SKM-1 (cell line): ENCODE data around the gene PRLH.
"Not testable (repeated sequence)": the region's sequence is repeated elsewhere in the genome, so short reads cannot be mapped to it uniquely, and the experiment has no call there.

Experiments
- DNase-seq: peaks from one replicate; lab custom pipeline; 2025; ENCODE audit not compliant: unreplicated experiment; lab: John Stamatoyannopoulos, UW

Gene PRLH

DNA sequence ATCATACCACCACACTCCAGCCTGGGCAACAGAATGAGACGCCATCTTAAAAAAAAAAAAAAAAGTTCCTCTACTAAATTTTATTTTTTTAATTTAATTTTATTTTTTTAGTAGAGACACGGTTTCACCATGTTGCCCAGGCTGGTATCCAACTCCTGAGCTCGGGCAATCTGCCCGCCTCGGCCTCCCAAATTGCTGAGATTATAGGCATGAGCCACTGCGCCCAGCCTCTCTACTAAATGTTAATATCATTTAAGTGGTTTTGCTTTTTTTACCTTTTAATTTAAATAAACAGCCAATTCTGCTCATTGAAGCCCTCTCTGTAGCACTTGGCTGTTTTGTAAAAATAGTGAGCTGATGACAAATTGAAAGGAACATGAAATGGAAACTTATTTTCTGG is 15.0 kb downstream of the PRLH start:
- DNase-seq = no peak

- DNase-seq = no peak
Measured at GRCh38 chr2:237581751-237582746, 15.7 kb downstream of the PRLH start.

DNA sequence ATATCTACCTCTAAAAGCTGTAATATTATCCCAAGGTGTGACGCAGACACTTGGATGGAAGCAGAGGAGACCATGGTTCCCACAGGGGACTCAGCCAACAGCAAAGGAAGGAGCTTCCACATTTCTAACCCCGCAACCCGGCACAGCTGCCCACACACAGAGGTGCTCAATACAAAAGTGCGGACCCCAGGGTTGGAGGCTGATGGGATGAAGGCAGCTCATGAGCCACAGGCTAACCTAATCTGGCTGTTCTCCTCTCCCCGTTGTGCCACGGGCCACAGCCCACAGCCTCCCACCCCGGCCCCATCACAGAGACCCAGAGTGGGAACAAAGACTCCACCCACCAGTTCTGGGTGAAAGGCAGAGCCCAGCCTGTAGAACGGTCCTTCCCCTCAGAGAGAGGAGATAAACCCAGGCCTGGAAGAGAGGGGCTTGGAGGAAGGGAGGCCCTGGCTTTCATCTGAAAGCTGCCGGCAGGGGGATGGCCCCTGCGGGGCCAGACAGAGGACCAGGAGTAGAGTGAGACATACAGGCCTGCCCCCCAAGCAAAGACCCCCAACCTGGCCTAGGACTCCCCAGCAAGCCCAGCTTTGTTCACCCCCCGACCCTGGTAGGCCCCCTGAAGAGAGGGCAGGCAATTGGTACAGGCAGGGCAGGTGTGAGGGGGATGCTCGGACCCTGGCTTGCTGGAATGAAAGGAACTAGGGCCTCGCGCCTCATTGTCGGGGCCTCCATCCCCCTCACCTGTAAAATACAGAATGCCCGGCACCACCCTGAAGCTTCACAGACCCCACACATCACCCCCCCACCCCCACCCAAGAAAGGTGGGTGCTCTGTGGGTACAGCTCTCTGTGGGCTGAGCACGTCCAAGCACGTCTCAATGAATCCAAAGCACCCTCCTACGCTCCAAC is 17.3 kb downstream of the PRLH start:
- no peak for DNase-seq

DNA sequence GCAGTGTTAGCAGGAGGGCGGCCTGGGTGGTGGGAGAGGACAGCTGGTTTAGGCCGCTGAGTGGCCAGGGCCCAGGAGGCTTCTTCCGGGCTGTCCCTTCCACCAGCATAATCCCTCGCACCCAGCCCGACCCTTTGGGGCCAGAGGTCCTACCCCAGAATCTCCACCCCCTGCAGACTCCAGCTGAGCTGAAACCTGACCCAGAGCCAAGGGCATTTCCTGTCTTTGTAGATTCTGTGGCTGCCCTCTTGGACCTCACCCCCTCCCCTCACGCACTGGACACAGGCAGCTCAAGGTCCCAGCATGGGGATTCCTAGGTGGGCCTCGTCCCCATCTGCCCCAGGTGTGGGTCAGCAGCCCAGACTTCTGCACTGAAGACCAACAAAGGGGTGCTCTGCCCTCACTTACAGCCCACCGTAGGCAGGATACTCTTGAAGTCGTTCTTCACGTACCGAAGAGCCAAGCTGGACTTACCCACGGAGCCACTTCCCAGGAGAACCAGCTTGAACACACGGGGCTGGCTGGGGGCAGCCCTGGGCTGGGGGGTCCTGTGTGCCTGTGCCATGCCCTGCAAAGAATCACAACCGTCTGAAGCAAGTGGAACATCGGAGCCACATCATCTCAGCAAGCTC is 19.3 kb downstream of the PRLH start:
- DNase-seq = no peak

- no peak for DNase-seq
Measured at GRCh38 chr2:237588044-237588696, 21.8 kb downstream of the PRLH start.

- DNase-seq = no peak
Measured at GRCh38 chr2:237590272-237591140, 24.1 kb downstream of the PRLH start, which contains the start of gene RAB17. RAB17 (minus strand) TSS chr2:237590734; CDS start chr2:237586154, 4,580 bp downstream.

DNA sequence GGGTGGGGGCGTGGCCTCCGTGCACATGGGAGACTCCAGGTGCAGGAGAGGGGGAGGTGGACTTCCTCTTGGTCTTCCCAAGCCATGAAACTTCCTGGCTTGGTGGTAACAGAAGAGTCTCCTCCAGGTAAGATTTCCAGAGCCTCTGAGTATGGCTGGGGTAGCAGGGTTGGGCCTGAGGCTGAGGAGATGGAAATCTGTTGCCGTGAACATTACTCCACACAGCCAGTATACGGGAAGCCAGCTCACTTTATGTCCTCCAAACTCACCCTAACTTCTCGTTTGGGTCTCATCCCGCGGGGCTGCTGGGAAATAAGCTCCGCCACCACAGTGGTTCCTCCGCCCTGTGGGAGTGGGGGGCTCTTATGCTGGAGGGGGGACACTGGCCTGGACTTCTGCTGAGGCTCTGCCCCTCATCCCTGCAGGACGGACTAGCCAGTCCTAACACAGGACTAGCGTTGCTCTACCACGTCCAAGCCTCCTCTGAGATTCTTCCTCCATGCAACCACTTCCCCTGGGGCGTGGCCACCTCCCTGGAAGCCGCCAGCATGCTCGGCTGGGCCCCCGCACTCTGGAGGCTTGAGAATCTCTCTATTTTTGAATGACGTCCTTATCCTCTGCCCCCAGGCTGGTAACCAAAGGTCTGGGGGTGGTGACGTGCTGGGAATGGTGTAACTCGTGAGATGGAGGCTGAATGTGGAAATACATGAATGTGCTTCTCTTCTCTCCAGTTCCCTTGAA is 24.9 kb downstream of the PRLH start:
- peak; percentile 37 for DNase-seq

DNA sequence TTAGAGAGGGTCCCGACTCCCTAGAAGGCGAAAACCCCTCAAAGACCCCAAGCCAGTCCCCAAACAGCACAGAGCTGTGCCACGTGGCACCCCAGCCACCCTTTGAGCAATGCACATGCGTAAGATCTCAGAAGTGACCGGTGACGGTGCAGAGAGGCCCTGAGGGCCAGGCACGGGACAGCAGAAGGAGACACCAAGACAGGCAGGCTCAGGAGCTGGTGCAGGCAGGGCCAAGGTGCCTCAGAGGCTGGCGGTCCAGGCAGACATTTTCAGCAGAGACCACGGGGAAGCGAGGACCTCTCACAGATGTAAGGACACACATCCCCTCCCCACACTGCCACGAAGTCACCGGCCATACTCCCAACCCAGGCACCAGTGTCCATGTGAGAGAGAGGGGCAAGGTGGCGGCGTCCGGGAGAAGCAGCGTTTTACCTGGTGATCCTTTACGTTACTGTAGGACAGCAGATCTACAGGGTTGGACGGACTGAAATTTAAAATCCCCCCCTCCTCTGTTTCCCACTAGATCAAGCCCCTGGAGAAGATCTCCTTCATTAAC is 26.1 kb downstream of the PRLH start:
- DNase-seq = no peak

DNA sequence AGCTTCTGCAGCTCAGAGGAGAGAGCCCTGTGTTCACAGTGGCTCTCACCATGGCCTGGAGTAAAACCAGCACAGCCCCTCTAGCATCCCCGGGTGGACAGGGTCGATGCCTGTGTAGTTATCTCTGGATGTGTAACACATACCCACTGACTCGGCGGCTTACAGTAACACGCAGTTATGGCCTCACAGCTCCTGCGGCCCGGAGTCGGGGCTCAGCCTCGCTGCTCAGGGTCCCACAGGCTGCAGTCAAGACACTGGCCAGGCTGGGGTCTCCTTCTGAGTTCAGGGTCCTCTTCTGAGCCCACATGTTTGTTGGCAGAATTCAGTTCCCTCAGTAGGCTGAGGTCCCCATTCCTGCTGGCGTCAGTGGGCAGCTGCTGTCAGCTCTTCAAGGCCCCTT is 26.7 kb downstream of the PRLH start:
- no peak for DNase-seq

GRCh38 chr2:237593596-237594320 is 27.4 kb downstream of the PRLH start:
- DNase-seq = no peak

GRCh38 chr2:237594514-237594871 is 28.1 kb downstream of the PRLH start:
- no peak for DNase-seq

GRCh38 chr2:237595829-237596519 is 29.6 kb downstream of the PRLH start:
- not testable (repeated sequence) for DNase-seq

- no peak for DNase-seq
Measured at GRCh38 chr2:237596520-237597195, 30.3 kb downstream of the PRLH start.

DNA sequence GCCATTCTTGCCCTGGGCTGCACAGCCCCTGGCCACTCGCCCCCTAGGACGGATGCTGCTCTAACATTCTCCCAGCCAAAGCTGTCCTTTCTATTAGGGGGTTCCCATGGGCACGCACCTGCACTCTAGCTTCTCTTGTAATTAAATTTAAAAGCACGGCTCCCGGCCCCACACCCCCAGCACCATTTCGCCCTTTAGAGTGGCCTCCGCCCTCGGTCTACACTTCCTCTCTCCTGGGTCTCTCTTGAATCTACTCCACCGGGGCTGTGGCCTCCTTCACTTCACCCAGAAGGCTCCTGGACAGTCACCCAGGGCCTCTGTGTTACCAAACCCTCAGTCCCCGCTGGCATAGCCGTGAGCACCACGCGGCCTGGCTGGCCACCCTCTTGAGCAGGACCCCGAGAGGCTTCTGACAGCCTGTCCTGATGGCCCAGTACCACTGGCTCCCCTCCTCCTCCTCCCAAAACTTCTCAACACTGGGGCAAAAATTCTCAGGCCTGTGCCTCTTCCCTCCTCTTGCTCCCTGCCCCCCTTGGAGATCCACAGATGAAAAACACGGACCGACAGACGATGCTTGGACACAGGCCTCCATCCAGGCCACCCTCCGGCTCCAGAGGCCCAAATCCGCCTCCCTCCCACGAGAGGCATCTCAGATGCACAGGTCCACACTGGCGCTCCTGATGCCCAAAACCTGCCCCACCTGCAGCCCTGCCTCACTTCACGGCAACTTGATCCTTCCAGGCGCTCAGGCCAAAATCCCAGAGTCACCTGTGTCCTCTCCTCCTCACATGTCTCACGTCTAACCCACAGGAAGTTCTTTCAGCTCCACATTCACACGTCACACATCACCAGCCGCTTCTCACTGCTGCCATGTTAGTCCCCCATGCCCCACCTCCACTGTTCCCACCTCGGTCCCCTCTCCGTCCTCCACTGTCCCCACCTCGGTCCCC is 31.1 kb downstream of the PRLH start:
- no peak for DNase-seq

DNA sequence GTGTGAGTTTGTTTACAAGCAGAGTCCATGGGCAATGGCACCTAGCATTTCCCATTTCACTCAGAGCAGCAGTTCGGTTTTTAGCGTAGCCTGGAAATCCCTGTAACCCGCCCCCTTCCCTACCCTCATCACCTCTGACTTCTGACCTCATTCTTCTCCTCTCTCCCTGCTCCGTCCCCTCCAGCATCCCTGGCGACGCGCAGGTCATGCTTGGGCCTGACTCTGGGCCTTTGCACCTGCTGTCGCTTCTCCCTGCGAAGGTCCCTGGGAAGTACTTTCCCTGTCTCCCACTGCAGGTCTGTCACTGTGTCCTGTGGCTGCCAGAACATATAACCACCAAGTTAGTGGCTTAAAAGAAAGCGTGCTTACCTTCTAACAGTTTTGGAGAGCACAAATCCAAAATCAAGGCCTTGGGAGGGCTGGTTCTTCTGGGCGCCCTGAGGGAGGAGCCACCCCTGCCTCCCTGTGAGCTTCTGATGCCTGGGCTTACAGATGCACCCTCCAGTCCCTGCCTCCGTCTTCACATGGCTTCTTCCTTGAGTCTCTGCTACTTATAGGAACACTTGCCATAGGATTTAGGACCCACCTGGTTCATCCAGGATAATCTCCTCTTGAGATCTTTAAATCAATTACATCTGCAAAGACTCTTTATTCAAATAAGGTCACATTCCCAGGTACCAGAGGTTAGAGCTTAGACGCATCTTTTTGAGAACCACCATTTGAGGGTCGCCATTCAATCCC is 32.3 kb downstream of the PRLH start:
- no peak for DNase-seq
